ENCODE data around the gene HOXB3.

HOXB3 gene

GRCh38 chr17:48569240-48569582 is 20.8 kb downstream of the HOXB3 start:
- DNase-seq (ENCODE audit: insufficient read length), result no peak
- no peak for TF ChIP-seq POLR2A (IDR thresholded peaks at IDR 0.05; ENCODE audit: low read depth, low read length)
- FAIRE-seq, result no peak

GRCh38 chr17:48568499-48569239 is 21.4 kb downstream of the HOXB3 start:
- TF ChIP-seq TAF1 (IDR thresholded peaks at IDR 0.05; ENCODE audit: borderline replicate concordance, low read depth, low read length) (no peak), POLR2A (IDR thresholded peaks at IDR 0.05; ENCODE audit: low read depth, low read length) (no peak), POLR2AphosphoS5 (IDR thresholded peaks at IDR 0.05; ENCODE audit: low read depth, low read length) (no peak)
- FAIRE-seq (no peak), DNase-seq (ENCODE audit: insufficient read length) (no peak)

GRCh38 chr17:48567646-48568354 is 22.2 kb downstream of the HOXB3 start:
- no peak for TF ChIP-seq POLR2AphosphoS5 (IDR thresholded peaks at IDR 0.05; ENCODE audit: low read depth, low read length)
- no peak for TF ChIP-seq TAF1 (IDR thresholded peaks at IDR 0.05; ENCODE audit: borderline replicate concordance, low read depth, low read length)
- TF ChIP-seq POLR2A (IDR thresholded peaks at IDR 0.05; ENCODE audit: low read depth, low read length), result no peak
- no peak for FAIRE-seq

GRCh38 chr17:48567209-48567608 is 22.8 kb downstream of the HOXB3 start:
- FAIRE-seq, result no peak
- no peak for DNase-seq (ENCODE audit: insufficient read length)
- TF ChIP-seq POLR2AphosphoS5 (IDR thresholded peaks at IDR 0.05; ENCODE audit: low read depth, low read length), result no peak

More at GRCh38 chr17:48567646-48568354, 22.2 kb downstream of the HOXB3 start:
- DNase-seq (ENCODE audit: insufficient read length), result no peak

GRCh38 chr17:48566717-48567116 is 23.3 kb downstream of the HOXB3 start:
- FAIRE-seq, result no peak
- TF ChIP-seq TAF1 (IDR thresholded peaks at IDR 0.05; ENCODE audit: borderline replicate concordance, low read depth, low read length) (no peak), POLR2A (IDR thresholded peaks at IDR 0.05; ENCODE audit: low read depth, low read length) (no peak), POLR2AphosphoS5 (IDR thresholded peaks at IDR 0.05; ENCODE audit: low read depth, low read length) (no peak)

GRCh38 chr17:48565925-48566710 is 23.9 kb downstream of the HOXB3 start:
- no peak for TF ChIP-seq POLR2AphosphoS5 (IDR thresholded peaks at IDR 0.05; ENCODE audit: low read depth, low read length)
- TF ChIP-seq POLR2A (IDR thresholded peaks at IDR 0.05; ENCODE audit: low read depth, low read length), result no peak
- no peak for TF ChIP-seq TAF1 (IDR thresholded peaks at IDR 0.05; ENCODE audit: borderline replicate concordance, low read depth, low read length)
- DNase-seq (ENCODE audit: insufficient read length), result no peak
- no peak for FAIRE-seq

More at GRCh38 chr17:48566717-48567116, 23.3 kb downstream of the HOXB3 start:
- no peak for DNase-seq (ENCODE audit: insufficient read length)

GRCh38 chr17:48565022-48565554 is 25.0 kb downstream of the HOXB3 start:
- no peak for TF ChIP-seq POLR2A (IDR thresholded peaks at IDR 0.05; ENCODE audit: low read depth, low read length)
- TF ChIP-seq POLR2AphosphoS5 (IDR thresholded peaks at IDR 0.05; ENCODE audit: low read depth, low read length), result no peak
- no peak for TF ChIP-seq TAF1 (IDR thresholded peaks at IDR 0.05; ENCODE audit: borderline replicate concordance, low read depth, low read length)
- DNase-seq (ENCODE audit: insufficient read length) (no peak), FAIRE-seq (no peak)

GRCh38 chr17:48564188-48565021 is 25.6 kb downstream of the HOXB3 start:
- DNase-seq (ENCODE audit: insufficient read length) (no peak), FAIRE-seq (no peak)
- TF ChIP-seq POLR2A (IDR thresholded peaks at IDR 0.05; ENCODE audit: low read depth, low read length), result no peak
- no peak for TF ChIP-seq TAF1 (IDR thresholded peaks at IDR 0.05; ENCODE audit: borderline replicate concordance, low read depth, low read length)
- no peak for TF ChIP-seq POLR2AphosphoS5 (IDR thresholded peaks at IDR 0.05; ENCODE audit: low read depth, low read length)

GRCh38 chr17:48563867-48564187 is 26.2 kb downstream of the HOXB3 start:
- DNase-seq (ENCODE audit: insufficient read length), result no peak
- TF ChIP-seq POLR2A (IDR thresholded peaks at IDR 0.05; ENCODE audit: low read depth, low read length) (no peak), TAF1 (IDR thresholded peaks at IDR 0.05; ENCODE audit: borderline replicate concordance, low read depth, low read length) (no peak)
- FAIRE-seq, result no peak

GRCh38 chr17:48563385-48563838 is 26.6 kb downstream of the HOXB3 start:
- no peak for FAIRE-seq
- no peak for DNase-seq (ENCODE audit: insufficient read length)
- TF ChIP-seq TAF1 (IDR thresholded peaks at IDR 0.05; ENCODE audit: borderline replicate concordance, low read depth, low read length) (no peak), POLR2AphosphoS5 (IDR thresholded peaks at IDR 0.05; ENCODE audit: low read depth, low read length) (no peak), POLR2A (IDR thresholded peaks at IDR 0.05; ENCODE audit: low read depth, low read length) (no peak)

GRCh38 chr17:48562934-48563333 is 27.1 kb downstream of the HOXB3 start:
- TF ChIP-seq POLR2AphosphoS5 (IDR thresholded peaks at IDR 0.05; ENCODE audit: low read depth, low read length) (no peak), TAF1 (IDR thresholded peaks at IDR 0.05; ENCODE audit: borderline replicate concordance, low read depth, low read length) (no peak)
- DNase-seq (ENCODE audit: insufficient read length) (no peak), FAIRE-seq (no peak)
